K562 (cell line): ENCODE results near the gene HOXD12. TPM values are rescaled to one million over a fixed set of nuclear protein-coding genes. Genes with fewer than 3 reads are reported as not detected.

Experiments used
- ATAC-seq: fragments of 200-7000 bp; cut with Tn5 transposase; 3 replicates; pipeline ENCODE4 v1.9.1; 2020; ENCODE audit warnings: moderate library complexity
- BruUV-seq: library from RNA; stranded (reverse); fragments of 400-500 nt; replicated peaks from 2 replicates; lab custom pipeline; 2021; lab: Mats Ljungman, UMichigan
- CTCF ChIA-PET: fragments of 300-600 bp; formaldehyde crosslinking; extraction: SDS; loops from one replicate; lab custom pipeline; 2021; ENCODE audit warnings: low intra/inter-chr PET ratio; lab: Yijun Ruan, JAX
- POLR2A ChIA-PET: fragments of 300-600, 350-650 bp; sonication (Branson Sonifier 250); formaldehyde crosslinking; extraction: SDS; loops from one replicate; lab custom pipeline; 2021; ENCODE audit warnings: antibody characterized with exemption, inconsistent platforms; lab: Yijun Ruan, JAX
- DNase-seq, 4 experiments: peaks; one replicate each; pipeline versions ENCODE4 v3.0.0 to v3.0.0-alpha.2; 2011 to 2018; ENCODE audit warnings: low spot score in 3 of 4, mixed read lengths in 3 of 4; ENCODE audit errors: extremely low read depth in 1 of 4
- FAIRE-seq: peaks from 2 replicates; lab custom pipeline; 2011; peaks lifted over from hg19 to GRCh38; lab: Jason Lieb, UNC
- H2AFZ ChIP-seq: 2 replicates; pipeline ENCODE4 v1.6.0; 2011; ENCODE audit warnings: low read depth, low read length, control low read depth, inconsistent platforms
- H3K27ac ChIP-seq: fragments of 200-600 bp; 3 replicates; pipeline ENCODE4 v1.8.0; 2011; ENCODE audit warnings: low read depth, mild to moderate bottlenecking, control low read depth, inconsistent platforms, low read length, moderate library complexity, mixed read lengths; ENCODE audit errors: extremely low read depth
- H3K27me3 ChIP-seq, 2 experiments: fragments of 300-600 bp in 1 of 2; 2 replicates in 1 of 2; 3 replicates in 1 of 2; pipeline versions ENCODE4 v1.6.0 to v1.8.0; 2011; ENCODE audit warnings: inconsistent platforms in 2 of 2, low read length in 2 of 2, mild to moderate bottlenecking in 1 of 2, mixed read lengths in 1 of 2, moderate library complexity in 1 of 2; ENCODE audit not compliant: control insufficient read depth in 2 of 2, insufficient read depth in 2 of 2
- H3K36me3 ChIP-seq: fragments of 300-600 bp; 3 replicates; pipeline ENCODE4 v1.8.0; 2011; ENCODE audit warnings: mild to moderate bottlenecking, low read length, inconsistent platforms; ENCODE audit not compliant: control insufficient read depth, insufficient read depth
- H3K4me1 ChIP-seq, 2 experiments: fragments of 200-600 bp in 1 of 2; replicated peaks in 1 of 2; 2 replicates in 1 of 2; 3 replicates in 1 of 2; pipeline versions ENCODE4 v1.5.1 to v1.8.0; 2011; ENCODE audit warnings: inconsistent platforms in 2 of 2, low read length in 2 of 2, mild to moderate bottlenecking in 1 of 2, mixed read lengths in 1 of 2, moderate library complexity in 1 of 2; ENCODE audit not compliant: control insufficient read depth in 2 of 2, insufficient read depth in 2 of 2
- H3K4me2 ChIP-seq: 2 replicates; pipeline ENCODE4 v1.6.1; 2011; ENCODE audit warnings: low read length, control low read depth, inconsistent platforms, mixed read lengths; ENCODE audit not compliant: insufficient read depth
- H3K4me3 ChIP-seq: fragments of 200-600 bp; sonication (generic), shearing (Covaris generic); 2 replicates; pipeline ENCODE4 v1.5.1; 2016; ENCODE audit warnings: control low read depth, inconsistent platforms
- H3K79me2 ChIP-seq: fragments of 200-600 bp; 3 replicates; pipeline ENCODE4 v1.8.0; 2011; ENCODE audit warnings: low read length, inconsistent platforms; ENCODE audit not compliant: control insufficient read depth, insufficient read depth
- H3K9ac ChIP-seq, 2 experiments: 2 replicates each; pipeline versions ENCODE4 v1.6.0 to v1.6.1; 2011; ENCODE audit warnings: low read depth in 2 of 2, low read length in 2 of 2, control low read depth in 1 of 2, inconsistent platforms in 1 of 2, mild to moderate bottlenecking in 1 of 2, mixed read lengths in 1 of 2; ENCODE audit not compliant: insufficient read depth in 1 of 2
- H3K9me1 ChIP-seq: one replicate; pipeline ENCODE4 v1.6.0; 2011; ENCODE audit warnings: inconsistent platforms, mild to moderate bottlenecking, low read length, moderate library complexity; ENCODE audit not compliant: control insufficient read depth, insufficient read depth
- H3K9me3 ChIP-seq: replicated peaks from 2 replicates; pipeline ENCODE4 v1.5.1; 2011; ENCODE audit warnings: low read depth, low read length, inconsistent platforms; ENCODE audit not compliant: control insufficient read depth, insufficient read depth
- H4K20me1 ChIP-seq: replicated peaks from 2 replicates; pipeline ENCODE4 v1.6.1; 2011; ENCODE audit warnings: low read length, inconsistent platforms, mixed read lengths; ENCODE audit not compliant: control insufficient read depth, insufficient read depth
- ATF7 ChIP-seq: fragments of 450-650 bp; IDR thresholded peaks from 2 replicates; pipeline ENCODE4 v1.7.1; 2014; ENCODE audit warnings: mild to moderate bottlenecking, moderate library complexity
- BRF1 ChIP-seq: IDR thresholded peaks from 3 replicates; pipeline ENCODE4 v1.6.1; 2011; ENCODE audit warnings: borderline replicate concordance, mild to moderate bottlenecking; ENCODE audit not compliant: insufficient read length; ENCODE audit errors: extremely low read depth
- ILK ChIP-seq: fragments of 450-650 bp; IDR thresholded peaks from 2 replicates; pipeline ENCODE4 v1.6.1; 2016; ENCODE audit warnings: missing genetic modification characterization, low read depth, mild to moderate bottlenecking, missing compliant biosample characterization, moderate library complexity, borderline replicate concordance
- RAD21 ChIP-seq, 2 experiments: fragments of 250-450 bp in 1 of 2; fragments of 450-650 bp in 1 of 2; sonication (Bioruptor Pico) in 1 of 2; formaldehyde crosslinking in 1 of 2; IDR thresholded peaks in 1 of 2; conservative IDR thresholded peaks in 1 of 2; 2 replicates each; pipeline versions ENCODE4 v1.4.0 to v1.8.0; 2020 to 2022; ENCODE audit warnings: mild to moderate bottlenecking in 2 of 2, moderate library complexity in 1 of 2
- SNAPC5 ChIP-seq: fragments of 250-450 bp; sonication (Bioruptor Pico); IDR thresholded peaks from 2 replicates; pipeline ENCODE4 v1.8.0; 2021; ENCODE audit warnings: moderate library complexity, mild to moderate bottlenecking, inconsistent platforms
- WGBS: fragments of 100-300 bp; shearing (Covaris generic); methylation state at CpG from one replicate; pipeline ENCODE4 v1.1.6; 2016; ENCODE audit warnings: low coverage, mixed read lengths; ENCODE audit not compliant: insufficient coverage; ENCODE audit errors: missing lambda C conversion rate; 5-methylcytosine and 5-hydroxymethylcytosine counted together
- in situ Hi-C: fragments of 300-500 bp; cut with MboI; formaldehyde crosslinking; loops from 4 replicates; pipeline ENCODE4 v1.15.0; 2018; ENCODE audit warnings: inconsistent platforms, mixed read lengths
- intact Hi-C: fragments of 100-400 bp; cut with micrococcal nuclease; formaldehyde crosslinking; loops from 2 replicates; pipeline ENCODE4 v1.14.2; 2022
- polyA plus RNA-seq, 8 experiments: library from polyadenylated mRNA; depleted of rRNA in 4 of 8; stranded (reverse) in 5 of 8; unstranded in 3 of 8; fragments of >200 nt; fragmentation: Nextera tagmentation in 2 of 8; fragmentation: Illumina TruSeq in 1 of 8; extraction: Ambion mirVana in 2 of 8; extraction: Trizol in 1 of 8; gene quantifications; 2 replicates each; pipeline versions ENCODE4 v1.2.1 to v1.2.3, GENCODE V29; 2011 to 2014; ENCODE audit warnings: inconsistent platforms in 1 of 8, missing spikeins in 1 of 8
- total RNA-seq, 7 experiments: library from RNA; depleted of rRNA in 6 of 7; stranded (reverse); fragments of >200 nt in 6 of 7; fragmentation: Illumina TruSeq in 2 of 7; extraction: Trizol in 2 of 7; gene quantifications; 2 replicates each; pipeline versions ENCODE4 v1.2.1 to v1.2.3, GENCODE V29; 2011 to 2021; ENCODE audit warnings: low replicate concordance in 1 of 7
- TF ChIP-seq, protein P1 (sequence below): fragments of 450-650 bp; formaldehyde crosslinking; IDR thresholded peaks from 2 replicates; pipeline ENCODE4 v1.4.0; 2022; ENCODE audit warnings: missing genetic modification characterization

The HOXD12 gene
- total and polyA plus RNA-seq, 9 of the 15 experiments (the other 6 are each of a cell fraction or from before 2014, with no cell fraction given) = not detected

- no peak overlapping the region for H3K4me2 ChIP-seq
- intact Hi-C loops (no loop called here), in situ Hi-C loops (no loop called here)
- ATAC-seq (no peak), DNase-seq (no peak), FAIRE-seq (peak; percentile 26)
- no peak for TF ChIP-seq ILK (tag)
- no peak for TF ChIP-seq ATF7
- TF ChIP-seq, protein P1, sequence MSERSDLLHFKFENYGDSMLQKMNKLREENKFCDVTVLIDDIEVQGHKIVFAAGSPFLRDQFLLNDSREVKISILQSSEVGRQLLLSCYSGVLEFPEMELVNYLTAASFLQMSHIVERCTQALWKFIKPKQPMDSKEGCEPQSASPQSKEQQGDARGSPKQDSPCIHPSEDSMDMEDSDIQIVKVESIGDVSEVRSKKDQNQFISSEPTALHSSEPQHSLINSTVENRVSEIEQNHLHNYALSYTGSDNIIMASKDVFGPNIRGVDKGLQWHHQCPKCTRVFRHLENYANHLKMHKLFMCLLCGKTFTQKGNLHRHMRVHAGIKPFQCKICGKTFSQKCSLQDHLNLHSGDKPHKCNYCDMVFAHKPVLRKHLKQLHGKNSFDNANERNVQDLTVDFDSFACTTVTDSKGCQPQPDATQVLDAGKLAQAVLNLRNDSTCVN = no peak
- TF ChIP-seq SNAPC5 (CRISPR knock-in tag) = no peak
- no peak for TF ChIP-seq BRF1
- TF ChIP-seq RAD21 (CRISPR knock-in tag; conservative IDR thresholded peaks at IDR 0.05 in 1 of 2, IDR thresholded peaks at IDR 0.05 in 1 of 2) = no peak
- H3K79me2 ChIP-seq = no peaks in the 10 kb centered on the region
- peaks cover 1% of the 10 kb centered on the region; the same call in 1 of the 2 replicates for H4K20me1 ChIP-seq
- no peaks in the 10 kb centered on the region for H3K9me3 ChIP-seq
- H3K4me3 ChIP-seq = no peak overlapping the region
- POLR2A ChIA-PET = no interaction called here
- no peak overlapping the region for H3K27ac ChIP-seq
- H3K9me1 ChIP-seq = no peaks in the 10 kb centered on the region
- H2AFZ ChIP-seq = no peak overlapping the region
- CTCF ChIA-PET = no interaction called here
- H3K9ac ChIP-seq = no peak overlapping the region
- H3K27me3 ChIP-seq = peaks cover 42 to 50% of the 10 kb centered on the region in 2 experiments
- no peaks in the 10 kb centered on the region for H3K36me3 ChIP-seq
- peaks cover 0 to 14% of the 10 kb centered on the region in 2 experiments; a peak in 1 of 5 replicates for H3K4me1 ChIP-seq
- no TSS peak for BruUV-seq
- WGBS = 3% methylated on average over 26 of the region's 26 CpGs
Measured at GRCh38 chr2:176109192-176109901, 9.8 kb downstream of the HOXD12 start.
